ENCODE data around the gene MTCL1.
"Not testable (repeated sequence)": the region's sequence is repeated elsewhere in the genome, so short reads cannot be mapped to it uniquely, and the experiment has no call there.

- TF ChIP-seq CTCF (IDR thresholded peaks at IDR 0.05; ENCODE audit: low read length); EZH2 (IDR thresholded peaks at IDR 0.05; ENCODE audit: borderline replicate concordance, low read length): not testable (repeated sequence)
These were observed 56.2 kb downstream of the MTCL1 start for GRCh38 chr18:8761535-8761934.
